Cardiac fibroblast (primary cell): ENCODE measurements around the gene EPB41L1.

Experiments used
- DNase-seq, 2 donors: peaks; one replicate each; pipeline versions ENCODE4 v3.0.0 to v3.0.0-alpha.2; 2010; ENCODE audit warnings: low read depth in 2 of 2
- H3K4me3 ChIP-seq, 2 donors: replicated peaks in 1 of 2; 1 replicate in 1 of 2; 2 replicates in 1 of 2; pipeline ENCODE4 v1.5.1; 2011; ENCODE audit warnings: low read depth in 2 of 2, low read length in 2 of 2, mild to moderate bottlenecking in 2 of 2, moderate library complexity in 1 of 2
- TF ChIP-seq, protein P1 (sequence below): IDR thresholded peaks from one replicate; pipeline ENCODE4 v1.5.1; 2011; ENCODE audit warnings: low read depth, mild to moderate bottlenecking, low read length, inconsistent platforms

EPB41L1 gene

GRCh38 chr20:36225666-36226065, 71.1 kb downstream of the EPB41L1 start:
- no peak for DNase-seq
- TF ChIP-seq, protein P1, sequence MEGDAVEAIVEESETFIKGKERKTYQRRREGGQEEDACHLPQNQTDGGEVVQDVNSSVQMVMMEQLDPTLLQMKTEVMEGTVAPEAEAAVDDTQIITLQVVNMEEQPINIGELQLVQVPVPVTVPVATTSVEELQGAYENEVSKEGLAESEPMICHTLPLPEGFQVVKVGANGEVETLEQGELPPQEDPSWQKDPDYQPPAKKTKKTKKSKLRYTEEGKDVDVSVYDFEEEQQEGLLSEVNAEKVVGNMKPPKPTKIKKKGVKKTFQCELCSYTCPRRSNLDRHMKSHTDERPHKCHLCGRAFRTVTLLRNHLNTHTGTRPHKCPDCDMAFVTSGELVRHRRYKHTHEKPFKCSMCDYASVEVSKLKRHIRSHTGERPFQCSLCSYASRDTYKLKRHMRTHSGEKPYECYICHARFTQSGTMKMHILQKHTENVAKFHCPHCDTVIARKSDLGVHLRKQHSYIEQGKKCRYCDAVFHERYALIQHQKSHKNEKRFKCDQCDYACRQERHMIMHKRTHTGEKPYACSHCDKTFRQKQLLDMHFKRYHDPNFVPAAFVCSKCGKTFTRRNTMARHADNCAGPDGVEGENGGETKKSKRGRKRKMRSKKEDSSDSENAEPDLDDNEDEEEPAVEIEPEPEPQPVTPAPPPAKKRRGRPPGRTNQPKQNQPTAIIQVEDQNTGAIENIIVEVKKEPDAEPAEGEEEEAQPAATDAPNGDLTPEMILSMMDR, result no peak
- H3K4me3 ChIP-seq, result no peak overlapping the region

- TF ChIP-seq, protein P1, result no peak
- DNase-seq, result no peak
- H3K4me3 ChIP-seq, result no peak overlapping the region
These were observed 74.2 kb downstream of the EPB41L1 start for GRCh38 chr20:36228770-36229169.

- DNase-seq, result no peak
These were observed 75.5 kb downstream of the EPB41L1 start for GRCh38 chr20:36230019-36230418.

GRCh38 chr20:36231331-36231730, 76.8 kb downstream of the EPB41L1 start:
- no peak for DNase-seq
- TF ChIP-seq, protein P1, result no peak
- no peak overlapping the region for H3K4me3 ChIP-seq

More at GRCh38 chr20:36230019-36230418, 75.5 kb downstream of the EPB41L1 start:
- no peak overlapping the region for H3K4me3 ChIP-seq
- TF ChIP-seq, protein P1, result no peak

DNA sequence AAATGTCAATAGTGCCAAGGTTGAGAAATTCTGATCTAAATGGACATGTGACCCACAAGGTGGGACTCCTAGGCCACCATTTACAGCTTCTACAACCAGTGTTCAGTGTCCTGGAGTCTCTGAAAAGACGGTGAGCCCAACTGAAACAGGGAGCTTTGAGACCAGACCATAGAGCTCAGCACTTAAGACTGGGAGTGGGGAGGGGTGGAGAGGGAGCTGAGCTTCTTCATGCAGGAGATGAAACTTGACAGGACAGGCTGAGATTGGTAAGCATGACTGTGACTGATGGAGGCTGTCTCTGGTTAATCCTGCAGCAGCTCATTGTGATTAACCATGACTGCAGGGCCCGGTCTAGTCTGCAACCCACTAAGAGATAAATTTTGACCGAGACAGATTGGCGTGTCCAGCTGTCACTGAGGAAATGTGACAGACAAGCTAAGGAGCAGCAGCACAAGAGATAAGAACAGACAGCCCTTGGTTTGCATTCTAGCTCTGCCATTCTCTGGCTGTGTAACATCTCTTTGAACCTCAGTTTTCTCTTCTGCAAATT, 80.3 kb downstream of the EPB41L1 start:
- H3K4me3 ChIP-seq, result no peak overlapping the region
- no peak for DNase-seq
- TF ChIP-seq, protein P1, result no peak

- peak; percentile 83 to 85 for DNase-seq
- TF ChIP-seq, protein P1, result no peak
- H3K4me3 ChIP-seq, result peak within 1 kb of the TSS; percentile 78 to 84
These were observed 81.6 kb downstream of the EPB41L1 start, which contains the start of gene AAR2 for GRCh38 chr20:36235892-36236785. Gene AAR2, plus strand, starts transcription at chr20:36236478. Its CDS starts 3,391 bp downstream, at chr20:36239869.
